K562 (cell line): ENCODE measurements around the gene HIVEP1. TPM values are rescaled to one million over a fixed set of nuclear protein-coding genes. Genes with fewer than 3 reads are reported as not detected.
A peak's percentile ranks its signal among the peaks of the same experiment; 100 is the strongest.

Experiments used
- CEBPG ChIP-seq, 3 experiments: fragments of 200-800 bp in 1 of 3; sonication (Bioruptor generic) in 1 of 3; sonication (generic) in 1 of 3; formaldehyde crosslinking in 1 of 3; IDR thresholded peaks in 2 of 3; conservative IDR thresholded peaks in 1 of 3; 2 replicates each; pipeline versions ENCODE4 v1.6.1 to v1.8.0; 2016 to 2022; ENCODE audit warnings: missing compliant biosample characterization in 2 of 3, missing genetic modification characterization in 2 of 3, mild to moderate bottlenecking in 1 of 3, missing genetic modification reagents in 1 of 3
- CREBBP ChIP-seq: IDR thresholded peaks from one replicate; pipeline ENCODE4 v1.6.1; 2012; ENCODE audit warnings: low read depth, mild to moderate bottlenecking, control low read depth, inconsistent platforms, low read length
- CREM ChIP-seq: IDR thresholded peaks from 2 replicates; pipeline ENCODE4 v1.6.1; 2014; ENCODE audit warnings: antibody characterized with exemption, low read depth
- GABPB2 ChIP-seq: fragments of 250-450 bp; sonication (Bioruptor Pico); conservative IDR thresholded peaks from 2 replicates; pipeline ENCODE4 v1.5.1; 2021; ENCODE audit warnings: mild to moderate bottlenecking
- HEY1 ChIP-seq: fragments of 250-450 bp; sonication (Bioruptor Pico); IDR thresholded peaks from 2 replicates; pipeline ENCODE4 v1.5.0; 2020; ENCODE audit warnings: mild to moderate bottlenecking, moderate library complexity, borderline replicate concordance
- MAFF ChIP-seq: IDR thresholded peaks from 2 replicates; pipeline ENCODE4 v1.6.1; 2012; ENCODE audit warnings: low read length, improper control_type of control experiment
- MCM5 ChIP-seq: fragments of 450-650 bp; IDR thresholded peaks from 2 replicates; pipeline ENCODE4 v1.6.1; 2016; ENCODE audit warnings: low read depth
- MECOM ChIP-seq: fragments of 250-450 bp; sonication (Bioruptor Pico); IDR thresholded peaks from 2 replicates; pipeline ENCODE4 v1.8.0; 2022; ENCODE audit warnings: inconsistent platforms
- MYBL2 ChIP-seq, 2 experiments: fragments of 450-650 bp in 1 of 2; sonication (generic) in 1 of 2; formaldehyde crosslinking in 1 of 2; IDR thresholded peaks; 2 replicates each; pipeline versions ENCODE4 v1.6.1 to v1.8.1; 2017 to 2022; ENCODE audit warnings: borderline replicate concordance in 1 of 2, inconsistent platforms in 1 of 2, low read depth in 1 of 2, mild to moderate bottlenecking in 1 of 2, missing genetic modification reagents in 1 of 2, moderate library complexity in 1 of 2
- NR2C2 ChIP-seq, 2 experiments: fragments of 200-800 bp in 1 of 2; sonication (Bioruptor generic) in 1 of 2; sonication (generic) in 1 of 2; formaldehyde crosslinking in 1 of 2; IDR thresholded peaks; 2 replicates each; pipeline versions ENCODE4 v1.6.1 to v1.8.0; 2016 to 2022; ENCODE audit warnings: mild to moderate bottlenecking in 1 of 2, missing compliant biosample characterization in 1 of 2, missing genetic modification characterization in 1 of 2, missing genetic modification reagents in 1 of 2
- NR2F6 ChIP-seq: fragments of 450-650 bp; formaldehyde crosslinking; IDR thresholded peaks from 2 replicates; pipeline ENCODE4 v1.4.0; 2020; ENCODE audit warnings: mild to moderate bottlenecking
- POLR2AphosphoS2 ChIP-seq: IDR thresholded peaks from 2 replicates; pipeline ENCODE4 v1.6.1; 2012; ENCODE audit warnings: low read length, improper control_type of control experiment
- SIRT6 ChIP-seq: IDR thresholded peaks from one replicate; pipeline ENCODE4 v1.6.1; 2012; ENCODE audit warnings: low read depth, mild to moderate bottlenecking, control low read depth, inconsistent platforms, low read length, moderate library complexity
- SNIP1 ChIP-seq: fragments of 450-650 bp; IDR thresholded peaks from 2 replicates; pipeline ENCODE4 v1.7.1; 2017; ENCODE audit warnings: low read depth, mild to moderate bottlenecking
- STAT5A ChIP-seq: IDR thresholded peaks from 2 replicates; pipeline ENCODE4 v1.6.1; 2012; ENCODE audit warnings: low read length, inconsistent platforms, borderline replicate concordance
- SUPT5H ChIP-seq: fragments of 450-650 bp; IDR thresholded peaks from 2 replicates; pipeline ENCODE4 v1.6.1; 2016
- TOE1 ChIP-seq, 2 experiments: fragments of 450-650 bp in 1 of 2; sonication (generic) in 1 of 2; formaldehyde crosslinking in 1 of 2; IDR thresholded peaks; 2 replicates each; pipeline versions ENCODE4 v1.7.1 to v1.8.0; 2016 to 2022; ENCODE audit warnings: borderline replicate concordance in 2 of 2, mild to moderate bottlenecking in 2 of 2, antibody characterized with exemption in 1 of 2, inconsistent platforms in 1 of 2, low read depth in 1 of 2, missing genetic modification reagents in 1 of 2, moderate library complexity in 1 of 2
- ZFP36 ChIP-seq: fragments of 150-350 bp; IDR thresholded peaks from 2 replicates; pipeline ENCODE4 v1.6.1; 2018; ENCODE audit warnings: low read length, low read depth; ENCODE audit not compliant: partially characterized antibody
- ZNF121 ChIP-seq: sonication (generic); formaldehyde crosslinking; conservative IDR thresholded peaks from 2 replicates; pipeline ENCODE4 v1.8.0; 2022; ENCODE audit warnings: missing genetic modification reagents
- ZNF316 ChIP-seq: fragments of 450-650 bp; IDR thresholded peaks from 2 replicates; pipeline ENCODE4 v1.6.1; 2016
- ZNF507 ChIP-seq: conservative IDR thresholded peaks from 2 replicates; pipeline ENCODE4 v1.6.1; 2017; ENCODE audit warnings: missing genetic modification characterization, missing compliant biosample characterization
- ZNF589 ChIP-seq: fragments of 200-800 bp; sonication (Bioruptor generic); IDR thresholded peaks from 2 replicates; pipeline ENCODE4 v1.6.1; 2016; ENCODE audit warnings: low read depth, missing genetic modification characterization, missing compliant biosample characterization
- polyA plus RNA-seq, 8 experiments: library from polyadenylated mRNA; depleted of rRNA in 4 of 8; stranded (reverse) in 5 of 8; unstranded in 3 of 8; fragments of >200 nt; fragmentation: Nextera tagmentation in 2 of 8; fragmentation: Illumina TruSeq in 1 of 8; extraction: Ambion mirVana in 2 of 8; extraction: Trizol in 1 of 8; gene quantifications; 2 replicates each; pipeline versions ENCODE4 v1.2.1 to v1.2.3, GENCODE V29; 2011 to 2014; ENCODE audit warnings: inconsistent platforms in 1 of 8, missing spikeins in 1 of 8
- total RNA-seq, 7 experiments: library from RNA; depleted of rRNA in 6 of 7; stranded (reverse); fragments of >200 nt in 6 of 7; fragmentation: Illumina TruSeq in 2 of 7; extraction: Trizol in 2 of 7; gene quantifications; 2 replicates each; pipeline versions ENCODE4 v1.2.1 to v1.2.3, GENCODE V29; 2011 to 2021; ENCODE audit warnings: low replicate concordance in 1 of 7
- TF ChIP-seq, protein P1 (sequence below): fragments of 450-650 bp; formaldehyde crosslinking; IDR thresholded peaks from 2 replicates; pipeline ENCODE4 v1.4.0; 2022; ENCODE audit warnings: mild to moderate bottlenecking, moderate library complexity
- TF ChIP-seq, protein P2 (sequence below): sonication (generic); formaldehyde crosslinking; IDR thresholded peaks from 2 replicates; pipeline ENCODE4 v1.8.0; 2022; ENCODE audit warnings: mild to moderate bottlenecking, low read depth, missing genetic modification reagents
- TF ChIP-seq, protein P3 (sequence below): fragments of 450-650 bp; formaldehyde crosslinking; IDR thresholded peaks from 2 replicates; pipeline ENCODE4 v1.4.0; 2020; ENCODE audit warnings: mild to moderate bottlenecking, moderate library complexity

The HIVEP1 gene
- total and polyA plus RNA-seq, 9 of the 15 experiments (the other 6 are each of a cell fraction or from before 2014, with no cell fraction given) = 6.0 to 33.3 (median 21.7) TPM

DNA sequence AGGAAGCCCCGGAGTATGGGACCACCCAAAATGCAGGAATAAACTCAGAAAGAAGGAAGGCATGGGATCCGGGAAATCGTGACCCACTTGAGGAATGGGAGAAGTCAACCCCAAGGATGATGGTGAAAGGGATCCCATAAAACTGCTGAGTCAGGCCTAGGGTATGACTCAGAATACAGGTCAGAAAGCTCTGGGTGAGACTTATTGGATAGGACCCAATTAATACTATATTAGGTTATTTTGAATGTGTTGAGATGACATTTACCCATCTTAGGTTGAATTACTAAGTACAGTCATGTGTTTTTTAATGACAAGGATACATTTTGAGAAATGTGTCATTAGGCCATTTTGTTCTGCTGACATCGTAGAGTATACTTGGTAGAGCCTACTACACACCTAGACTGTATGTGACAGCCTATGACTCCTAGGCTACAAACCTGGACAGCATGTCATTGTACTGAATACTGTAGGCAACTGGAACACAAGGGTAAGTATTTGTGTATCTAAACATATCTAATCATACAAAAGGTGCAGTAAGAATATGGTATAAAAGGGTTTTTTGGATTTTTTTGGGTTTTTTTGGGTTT, 17.1 kb upstream of the HIVEP1 start (continued):
- TF ChIP-seq ZNF121 (no peak), HEY1 (CRISPR knock-in tag) (no peak), NR2C2 (CRISPR knock-in tag; IDR thresholded peaks at IDR 0.05) (no peak), NR2C2 (tag; IDR thresholded peaks at IDR 0.05) (no peak), SUPT5H (no peak), ZFP36 (no peak), GABPB2 (CRISPR knock-in tag) (no peak), ZNF589 (CRISPR knock-in tag) (no peak), MAFF (peak; percentile 99), CREM (no peak), TOE1 (IDR thresholded peaks at IDR 0.05; ENCODE audit: borderline replicate concordance) (no peak), TOE1 (CRISPR knock-in tag; IDR thresholded peaks at IDR 0.05; ENCODE audit: borderline replicate concordance, low read depth) (no peak), MCM5 (no peak), CREBBP (no peak), ZNF507 (no peak), STAT5A (no peak), SIRT6 (no peak), MECOM (no peak), NR2F6 (CRISPR knock-in tag) (no peak), ZNF316 (peak; percentile 99), CEBPG (CRISPR knock-in tag; IDR thresholded peaks at IDR 0.05) (no peak), CEBPG (tag; conservative IDR thresholded peaks at IDR 0.05 in 1 of 2, IDR thresholded peaks at IDR 0.05 in 1 of 2) (no peak), SNIP1 (no peak), POLR2AphosphoS2 (no peak), MYBL2 (IDR thresholded peaks at IDR 0.05; ENCODE audit: low read depth) (no peak), MYBL2 (CRISPR knock-in tag; IDR thresholded peaks at IDR 0.05; ENCODE audit: borderline replicate concordance) (no peak)
- TF ChIP-seq, protein P1, sequence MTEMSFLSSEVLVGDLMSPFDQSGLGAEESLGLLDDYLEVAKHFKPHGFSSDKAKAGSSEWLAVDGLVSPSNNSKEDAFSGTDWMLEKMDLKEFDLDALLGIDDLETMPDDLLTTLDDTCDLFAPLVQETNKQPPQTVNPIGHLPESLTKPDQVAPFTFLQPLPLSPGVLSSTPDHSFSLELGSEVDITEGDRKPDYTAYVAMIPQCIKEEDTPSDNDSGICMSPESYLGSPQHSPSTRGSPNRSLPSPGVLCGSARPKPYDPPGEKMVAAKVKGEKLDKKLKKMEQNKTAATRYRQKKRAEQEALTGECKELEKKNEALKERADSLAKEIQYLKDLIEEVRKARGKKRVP (CRISPR knock-in tag) = no peak
- TF ChIP-seq, protein P2, sequence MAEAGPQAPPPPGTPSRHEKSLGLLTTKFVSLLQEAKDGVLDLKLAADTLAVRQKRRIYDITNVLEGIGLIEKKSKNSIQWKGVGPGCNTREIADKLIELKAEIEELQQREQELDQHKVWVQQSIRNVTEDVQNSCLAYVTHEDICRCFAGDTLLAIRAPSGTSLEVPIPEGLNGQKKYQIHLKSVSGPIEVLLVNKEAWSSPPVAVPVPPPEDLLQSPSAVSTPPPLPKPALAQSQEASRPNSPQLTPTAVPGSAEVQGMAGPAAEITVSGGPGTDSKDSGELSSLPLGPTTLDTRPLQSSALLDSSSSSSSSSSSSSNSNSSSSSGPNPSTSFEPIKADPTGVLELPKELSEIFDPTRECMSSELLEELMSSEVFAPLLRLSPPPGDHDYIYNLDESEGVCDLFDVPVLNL (CRISPR knock-in tag) = no peak
- TF ChIP-seq, protein P3, sequence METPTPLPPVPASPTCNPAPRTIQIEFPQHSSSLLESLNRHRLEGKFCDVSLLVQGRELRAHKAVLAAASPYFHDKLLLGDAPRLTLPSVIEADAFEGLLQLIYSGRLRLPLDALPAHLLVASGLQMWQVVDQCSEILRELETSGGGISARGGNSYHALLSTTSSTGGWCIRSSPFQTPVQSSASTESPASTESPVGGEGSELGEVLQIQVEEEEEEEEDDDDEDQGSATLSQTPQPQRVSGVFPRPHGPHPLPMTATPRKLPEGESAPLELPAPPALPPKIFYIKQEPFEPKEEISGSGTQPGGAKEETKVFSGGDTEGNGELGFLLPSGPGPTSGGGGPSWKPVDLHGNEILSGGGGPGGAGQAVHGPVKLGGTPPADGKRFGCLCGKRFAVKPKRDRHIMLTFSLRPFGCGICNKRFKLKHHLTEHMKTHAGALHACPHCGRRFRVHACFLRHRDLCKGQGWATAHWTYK = no peak
